Smooth muscle cell (in vitro differentiated cells): ENCODE data around the gene MKI67. TPM values are rescaled to one million over a fixed set of nuclear protein-coding genes. Genes with fewer than 3 reads are reported as not detected.

ENCODE experiments used
- DNase-seq: peaks from one replicate; lab custom pipeline; 2025; ENCODE audit not compliant: unreplicated experiment; lab: John Stamatoyannopoulos, UW
- H2AFZ ChIP-seq: fragments of 200-600 bp; sonication (generic); 2 replicates; pipeline ENCODE4 v1.6.0; 2016; ENCODE audit warnings: antibody characterized with exemption, low read depth, mild to moderate bottlenecking
- H3F3A ChIP-seq: fragments of 200-600 bp; sonication (generic); 2 replicates; pipeline ENCODE4 v1.6.0; 2017; ENCODE audit warnings: antibody characterized with exemption, low read depth
- H3K27ac ChIP-seq: fragments of 200-600 bp; sonication (generic); 2 replicates; pipeline ENCODE4 v1.5.1; 2016; ENCODE audit warnings: low read depth, mild to moderate bottlenecking
- H3K27me3 ChIP-seq: fragments of 200-600 bp; sonication (generic); 2 replicates; pipeline ENCODE4 v1.6.1; 2016; ENCODE audit warnings: low read depth, mild to moderate bottlenecking
- H3K36me3 ChIP-seq: fragments of 200-600 bp; sonication (generic); 2 replicates; pipeline ENCODE4 v1.5.1; 2016; ENCODE audit warnings: low read depth
- H3K4me1 ChIP-seq: fragments of 200-600 bp; sonication (generic); 2 replicates; pipeline ENCODE4 v1.5.1; 2016; ENCODE audit warnings: low read depth
- H3K4me2 ChIP-seq: fragments of 200-600 bp; sonication (generic); 2 replicates; pipeline ENCODE4 v1.6.0; 2016; ENCODE audit warnings: mild to moderate bottlenecking
- H3K4me3 ChIP-seq: fragments of 200-600 bp; sonication (generic); 2 replicates; pipeline ENCODE4 v1.5.1; 2016; ENCODE audit warnings: mild to moderate bottlenecking
- H3K79me2 ChIP-seq: fragments of 200-600 bp; sonication (generic); 2 replicates; pipeline ENCODE4 v1.6.0; 2016; ENCODE audit warnings: low read depth, mild to moderate bottlenecking
- H3K9ac ChIP-seq: fragments of 200-600 bp; sonication (generic); 2 replicates; pipeline ENCODE4 v1.6.0; 2016; ENCODE audit warnings: low read depth
- H3K9me3 ChIP-seq: fragments of 200-600 bp; sonication (generic); replicated peaks from 2 replicates; pipeline ENCODE4 v1.5.1; 2016; ENCODE audit warnings: low read depth
- H4K20me1 ChIP-seq: fragments of 200-600 bp; sonication (generic); 2 replicates; pipeline ENCODE4 v1.6.0; 2016; ENCODE audit warnings: low read depth
- CTCF ChIP-seq: fragments of 200-600 bp; sonication (generic); IDR thresholded peaks from 2 replicates; pipeline ENCODE4 v1.5.1; 2017; ENCODE audit warnings: borderline replicate concordance, mild to moderate bottlenecking, antibody characterized with exemption; ENCODE audit not compliant: insufficient read depth, poor library complexity, severe bottlenecking
- WGBS: methylation state at CpG from one replicate; pipeline ENCODE4 v1.1.7; 2016; ENCODE audit warnings: low lambda C conversion rate; 5-methylcytosine and 5-hydroxymethylcytosine counted together
- polyA plus RNA-seq: library from polyadenylated mRNA; unstranded; fragments of >200 nt; fragmentation: Nextera tagmentation; extraction: Ambion mirVana; gene quantifications from 2 replicates; pipeline ENCODE4 v1.2.1, GENCODE V29; 2016
- total RNA-seq: library from RNA; depleted of rRNA; stranded (reverse); fragments of >200 nt; gene quantifications from 2 replicates; pipeline ENCODE4 v1.2.3, GENCODE V29; 2014

Gene MKI67
- total RNA-seq: 10.8 and 13.0 TPM in 2 replicates
- 7.9 and 10.3 TPM in 2 replicates for polyA plus RNA-seq

GRCh38 chr10:128125944-128126764 lies at the start of gene MKI67:
TSS of gene MKI67 (minus strand) at chr10:128126423. CDS start at chr10:128125667, 756 bp downstream.
- Histone ChIP-seq H4K20me1 (no peaks in the 10 kb centered on the region), H3F3A (no peaks in the 10 kb centered on the region), H3K4me1 (peaks cover 12% of the 10 kb centered on the region), H3K36me3 (no peaks in the 10 kb centered on the region), H2AFZ (peak within 1 kb of the TSS; percentile 70), H3K4me2 (peak within 1 kb of the TSS; percentile 86), H3K27ac (no peak within 1 kb of the TSS), H3K9me3 (no peaks in the 10 kb centered on the region), H3K79me2 (peaks cover 47% of the 10 kb centered on the region), H3K27me3 (no peaks in the 10 kb centered on the region), H3K4me3 (peak within 1 kb of the TSS; percentile 59), H3K9ac (peak within 1 kb of the TSS; percentile 26)
- no peak for TF ChIP-seq CTCF
- peak; percentile 58 for DNase-seq
- under 1% methylated on average over 39 of the region's 95 CpGs for WGBS

GRCh38 chr10:128174581-128175559 lies 48.6 kb upstream of the MKI67 start:
- Histone ChIP-seq H3K4me3 (no peak overlapping the region), H3K27ac (no peak overlapping the region), H3K4me2 (no peak overlapping the region), H4K20me1 (no peaks in the 10 kb centered on the region), H3K4me1 (no peaks in the 10 kb centered on the region), H3K9ac (no peak overlapping the region), H3K27me3 (no peaks in the 10 kb centered on the region), H3K36me3 (no peaks in the 10 kb centered on the region), H3K79me2 (no peaks in the 10 kb centered on the region), H3F3A (no peaks in the 10 kb centered on the region), H3K9me3 (no peaks in the 10 kb centered on the region), H2AFZ (no peak overlapping the region)
- no peak for DNase-seq
- WGBS: 84% methylated on average over 4 of the region's 4 CpGs
- TF ChIP-seq CTCF: no peak

GRCh38 chr10:128173386-128173785 lies 47.2 kb upstream of the MKI67 start:
- Histone ChIP-seq H3K9ac (no peak overlapping the region), H3K4me3 (no peak overlapping the region), H3K79me2 (no peaks in the 10 kb centered on the region), H3K36me3 (no peaks in the 10 kb centered on the region), H2AFZ (no peak overlapping the region), H3K27me3 (peaks cover 13% of the 10 kb centered on the region), H3F3A (no peaks in the 10 kb centered on the region), H3K27ac (no peak overlapping the region), H3K9me3 (no peaks in the 10 kb centered on the region), H3K4me2 (no peak overlapping the region), H3K4me1 (no peaks in the 10 kb centered on the region), H4K20me1 (no peaks in the 10 kb centered on the region)
- no peak for TF ChIP-seq CTCF
- no peak for DNase-seq
- 81% methylated on average over 1 of the region's 1 CpG for WGBS
